ENCODE measurements around the gene CLEC19A. TPM values are rescaled to one million over a fixed set of nuclear protein-coding genes. Genes with fewer than 3 reads are reported as not detected.

Gene CLEC19A
- total RNA-seq, 1 experiment from 2014 or later = not detected

- Mint-ChIP-seq H3K27ac (ENCODE audit: low read depth, unreplicated experiment) (no peak overlapping the region), H3K9me3 (ENCODE audit: unreplicated experiment) (peaks cover 11% of the 10 kb centered on the region), H3K4me1 (ENCODE audit: insufficient read depth, unreplicated experiment) (no peaks in the 10 kb centered on the region), H3K36me3 (ENCODE audit: insufficient read depth, unreplicated experiment) (no peaks in the 10 kb centered on the region), H3K4me3 (ENCODE audit: unreplicated experiment) (no peak overlapping the region), H3K27me3 (ENCODE audit: insufficient read depth, unreplicated experiment) (peaks cover 13% of the 10 kb centered on the region)
- POLR2A ChIA-PET = no interaction called here
- DNase-seq (ENCODE audit: unreplicated experiment) = no peak
- CTCF ChIA-PET = no interaction called here
- TF ChIP-seq, protein P1, sequence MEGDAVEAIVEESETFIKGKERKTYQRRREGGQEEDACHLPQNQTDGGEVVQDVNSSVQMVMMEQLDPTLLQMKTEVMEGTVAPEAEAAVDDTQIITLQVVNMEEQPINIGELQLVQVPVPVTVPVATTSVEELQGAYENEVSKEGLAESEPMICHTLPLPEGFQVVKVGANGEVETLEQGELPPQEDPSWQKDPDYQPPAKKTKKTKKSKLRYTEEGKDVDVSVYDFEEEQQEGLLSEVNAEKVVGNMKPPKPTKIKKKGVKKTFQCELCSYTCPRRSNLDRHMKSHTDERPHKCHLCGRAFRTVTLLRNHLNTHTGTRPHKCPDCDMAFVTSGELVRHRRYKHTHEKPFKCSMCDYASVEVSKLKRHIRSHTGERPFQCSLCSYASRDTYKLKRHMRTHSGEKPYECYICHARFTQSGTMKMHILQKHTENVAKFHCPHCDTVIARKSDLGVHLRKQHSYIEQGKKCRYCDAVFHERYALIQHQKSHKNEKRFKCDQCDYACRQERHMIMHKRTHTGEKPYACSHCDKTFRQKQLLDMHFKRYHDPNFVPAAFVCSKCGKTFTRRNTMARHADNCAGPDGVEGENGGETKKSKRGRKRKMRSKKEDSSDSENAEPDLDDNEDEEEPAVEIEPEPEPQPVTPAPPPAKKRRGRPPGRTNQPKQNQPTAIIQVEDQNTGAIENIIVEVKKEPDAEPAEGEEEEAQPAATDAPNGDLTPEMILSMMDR (IDR thresholded peaks at IDR 0.05; ENCODE audit: unreplicated experiment) = no peak
- BruUV-seq (replicated peaks) = no TSS peak
- intact Hi-C loops (cut with micrococcal nuclease) = loop anchor here (10.0 kb wide), 1 partner anchor 59 kb away; no protein-coding TSS in a partner anchor
Observed at GRCh38 chr16:19264123-19264673, 21.3 kb upstream of the CLEC19A start.

DNA sequence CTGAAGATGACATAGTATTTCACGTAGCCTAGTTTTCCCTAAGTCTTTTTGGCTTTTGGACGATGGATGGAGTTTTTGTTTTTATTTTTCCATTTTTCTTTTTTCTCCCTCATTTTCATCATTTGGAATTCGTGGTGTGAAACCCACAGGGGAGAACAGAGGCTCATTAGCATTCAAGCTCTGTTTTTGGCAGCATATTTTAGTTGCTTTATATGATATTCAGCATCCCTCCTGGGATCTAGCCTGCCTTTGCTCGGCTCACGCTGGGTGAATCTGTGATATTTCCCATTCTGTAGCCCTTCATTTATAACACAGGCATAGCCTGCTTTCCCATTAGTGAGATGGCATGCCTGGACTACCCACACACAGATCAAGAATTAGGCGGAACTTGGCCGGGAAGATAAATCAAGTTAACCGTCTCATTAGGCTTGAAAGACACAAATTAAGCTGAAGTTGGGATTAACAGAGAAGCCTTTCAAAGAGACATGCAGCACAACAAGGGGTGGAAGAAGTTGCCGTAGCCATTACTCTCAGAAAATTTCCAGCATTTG lies 20.1 kb upstream of the CLEC19A start:
- Mint-ChIP-seq H3K4me1 (ENCODE audit: insufficient read depth, unreplicated experiment) (no peaks in the 10 kb centered on the region), H3K27me3 (ENCODE audit: insufficient read depth, unreplicated experiment) (peaks cover under 1% of the 10 kb centered on the region), H3K36me3 (ENCODE audit: insufficient read depth, unreplicated experiment) (no peaks in the 10 kb centered on the region), H3K4me3 (ENCODE audit: unreplicated experiment) (no peak overlapping the region), H3K27ac (ENCODE audit: low read depth, unreplicated experiment) (no peak overlapping the region), H3K9me3 (ENCODE audit: unreplicated experiment) (peaks cover 13% of the 10 kb centered on the region)
- POLR2A ChIA-PET = interaction anchor here (0.6 kb wide), 2 partner anchors 22 to 237 kb away, joined by 3 to 4 read pairs; no protein-coding TSS in a partner anchor
- no peak for DNase-seq (ENCODE audit: unreplicated experiment)
- TF ChIP-seq, protein P1 (IDR thresholded peaks at IDR 0.05; ENCODE audit: unreplicated experiment) = no peak
- BruUV-seq (replicated peaks) = no TSS peak
- intact Hi-C loops (cut with micrococcal nuclease) = loop anchor here (10.0 kb wide), 1 partner anchor 61 kb away; no protein-coding TSS in a partner anchor
- CTCF ChIA-PET = interaction anchor here (0.5 to 0.8 kb wide), 5 partner anchors 40 to 236 kb away, joined by 3 to 5 read pairs (median 4); no protein-coding TSS in a partner anchor

DNA sequence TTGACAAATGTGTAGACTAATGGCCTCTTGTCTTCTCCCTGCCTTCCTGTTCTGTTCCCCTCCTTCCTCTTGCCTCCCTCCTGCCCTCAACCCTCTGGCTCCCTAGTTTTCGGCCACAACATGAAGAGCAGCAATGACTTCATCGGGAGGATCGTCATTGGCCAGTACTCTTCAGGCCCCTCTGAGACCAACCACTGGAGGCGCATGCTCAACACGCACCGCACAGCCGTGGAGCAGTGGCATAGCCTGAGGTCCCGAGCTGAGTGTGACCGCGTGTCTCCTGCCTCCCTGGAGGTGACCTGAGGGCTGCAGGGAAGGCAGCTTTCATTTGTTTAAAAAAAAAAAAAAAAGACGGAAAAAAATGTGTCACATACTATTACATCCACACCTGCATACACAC lies 18.8 kb upstream of the CLEC19A start:
- no peaks in the 10 kb centered on the region for H3K4me1 Mint-ChIP-seq (ENCODE audit: insufficient read depth, unreplicated experiment)
- ChIA-PET CTCF (interaction anchor here (0.6 to 1.3 kb wide), 5 partner anchors 10 to 126 kb away, joined by 3 to 6 read pairs (median 4); no protein-coding TSS in a partner anchor), POLR2A (no interaction called here)
- no peak for DNase-seq (ENCODE audit: unreplicated experiment)
- H3K9me3 Mint-ChIP-seq (ENCODE audit: unreplicated experiment) = peaks cover 13% of the 10 kb centered on the region
- no peaks in the 10 kb centered on the region for H3K36me3 Mint-ChIP-seq (ENCODE audit: insufficient read depth, unreplicated experiment)
- no TSS peak for BruUV-seq (replicated peaks)
- H3K4me3 Mint-ChIP-seq (ENCODE audit: unreplicated experiment) = no peak overlapping the region
- H3K27me3 Mint-ChIP-seq (ENCODE audit: insufficient read depth, unreplicated experiment) = no peaks in the 10 kb centered on the region
- intact Hi-C loops (cut with micrococcal nuclease) = loop anchor here (10.0 kb wide), 1 partner anchor 62 kb away; no protein-coding TSS in a partner anchor
- TF ChIP-seq, protein P1 (IDR thresholded peaks at IDR 0.05; ENCODE audit: unreplicated experiment) = no peak
- H3K27ac Mint-ChIP-seq (ENCODE audit: low read depth, unreplicated experiment) = no peak overlapping the region

DNA sequence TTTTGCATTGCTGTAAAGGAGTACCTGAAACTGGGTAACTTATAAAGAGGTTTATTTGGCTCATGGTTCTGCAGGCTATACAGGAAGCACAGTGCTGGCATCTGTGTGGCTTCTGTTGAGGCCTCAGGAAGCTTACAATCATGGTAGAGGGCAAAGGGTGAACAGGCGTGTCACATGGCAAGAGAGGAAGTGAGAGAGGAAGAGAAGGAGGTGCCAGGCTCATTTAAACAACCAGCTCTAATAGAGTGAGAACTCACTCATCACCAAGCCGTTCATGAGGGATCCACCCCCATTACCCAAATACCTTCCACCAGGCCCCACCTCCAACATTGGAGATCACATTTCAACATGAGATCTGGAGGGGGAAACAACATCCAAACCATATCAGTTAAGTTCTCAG lies 16.4 kb upstream of the CLEC19A start:
- CTCF ChIA-PET = no interaction called here
- POLR2A ChIA-PET = interaction anchor here (1.7 kb wide), 1 partner anchor 15 kb away, joined by 5 read pairs; no protein-coding TSS in a partner anchor
- no peak for DNase-seq (ENCODE audit: unreplicated experiment)
- TF ChIP-seq, protein P1 (IDR thresholded peaks at IDR 0.05; ENCODE audit: unreplicated experiment) = no peak
- Mint-ChIP-seq H3K27me3 (ENCODE audit: insufficient read depth, unreplicated experiment) (no peaks in the 10 kb centered on the region), H3K4me3 (ENCODE audit: unreplicated experiment) (no peak overlapping the region), H3K4me1 (ENCODE audit: insufficient read depth, unreplicated experiment) (no peaks in the 10 kb centered on the region), H3K27ac (ENCODE audit: low read depth, unreplicated experiment) (no peak overlapping the region), H3K9me3 (ENCODE audit: unreplicated experiment) (peaks cover 13% of the 10 kb centered on the region), H3K36me3 (ENCODE audit: insufficient read depth, unreplicated experiment) (no peaks in the 10 kb centered on the region)
- intact Hi-C loops (cut with micrococcal nuclease) = loop anchor here (10.0 kb wide), 1 partner anchor 64 kb away; no protein-coding TSS in a partner anchor
- BruUV-seq (replicated peaks) = no TSS peak
